Activated CD8-positive, alpha-beta T cell treated with anti-CD3 and anti-CD28 coated beads for 36 hours (primary cell): Measurements from ENCODE around the gene AEBP2. TPM values are rescaled to one million over a fixed set of nuclear protein-coding genes. Genes with fewer than 3 reads are reported as not detected.

Source experiments
- ATAC-seq: fragments of 200-7000 bp; cut with Tn5 transposase; one replicate; pipeline ENCODE4 v1.10.0; 2021; ENCODE audit warnings: mild to moderate bottlenecking, moderate library complexity
- CTCF ChIA-PET: fragments of 350-600 bp; sonication (Branson Sonifier 250); formaldehyde crosslinking; loops from one replicate; lab custom pipeline; 2021; ENCODE audit warnings: antibody characterized with exemption; lab: Charles Lee
- POLR2A ChIA-PET: fragments of 350-600 bp; sonication (Branson Sonifier 250); formaldehyde crosslinking; loops from one replicate; lab custom pipeline; 2021; ENCODE audit warnings: antibody characterized with exemption; lab: Charles Lee
- DNase-seq: peaks from one replicate; pipeline ENCODE4 v3.0.0-alpha.2; 2020
- H3K27ac Mint-ChIP-seq: one replicate; pipeline ENCODE4 v1.8.0; 2021; ENCODE audit warnings: mild to moderate bottlenecking, mixed read lengths
- H3K27me3 Mint-ChIP-seq: one replicate; pipeline ENCODE4 v1.8.0; 2021; ENCODE audit warnings: mixed read lengths
- H3K36me3 Mint-ChIP-seq: one replicate; pipeline ENCODE4 v1.8.0; 2021; ENCODE audit warnings: low read depth, mixed read lengths
- H3K4me1 Mint-ChIP-seq: one replicate; pipeline ENCODE4 v1.8.0; 2021; ENCODE audit warnings: low read depth, mixed read lengths
- H3K4me3 Mint-ChIP-seq: one replicate; pipeline ENCODE4 v1.8.0; 2021; ENCODE audit warnings: mild to moderate bottlenecking, moderate library complexity, mixed read lengths
- H3K9me3 Mint-ChIP-seq: one replicate; pipeline ENCODE4 v1.8.0; 2021; ENCODE audit warnings: mixed read lengths
- intact Hi-C: fragments of 100-400 bp; cut with micrococcal nuclease; formaldehyde crosslinking; loops from one replicate; pipeline ENCODE4 v1.10.0; 2022
- total RNA-seq, 2 experiments: library from RNA; stranded (reverse); gene quantifications; one replicate each; pipeline ENCODE4 v1.2.3, GENCODE V29; 2021
- TF ChIP-seq, protein P1 (sequence below): fragments of 200-600 bp; IDR thresholded peaks from one replicate; pipeline ENCODE4 v1.8.0; 2022; ENCODE audit warnings: antibody characterized with exemption, mild to moderate bottlenecking

AEBP2 gene
- total RNA-seq, 2 experiments from 2014 or later: 59.6 to 63.3 TPM

DNA sequence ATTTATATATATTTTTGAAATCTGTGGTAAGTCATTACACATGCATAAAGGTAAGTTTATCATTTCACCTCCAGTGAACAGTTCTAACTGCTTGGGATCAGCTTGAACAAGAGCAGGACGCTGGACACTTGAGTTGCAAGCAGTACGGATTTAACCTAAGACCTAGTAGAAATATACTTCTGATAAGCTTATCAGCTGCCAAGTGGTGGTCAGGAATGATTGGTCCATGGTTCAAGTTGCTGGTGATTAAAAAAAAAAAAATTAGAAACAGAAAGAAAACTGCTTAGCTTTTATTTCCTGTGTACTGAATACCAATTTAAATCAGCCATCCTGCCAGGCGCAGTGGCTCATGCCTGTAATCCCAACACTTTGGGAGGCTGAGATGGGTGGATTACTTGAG is 88.6 kb downstream of the AEBP2 start:
- no peak overlapping the region for H3K4me3 Mint-ChIP-seq
- H3K27ac Mint-ChIP-seq: no peak overlapping the region
- no peak for DNase-seq
- peaks cover 29% of the 10 kb centered on the region for H3K4me1 Mint-ChIP-seq
- CTCF ChIA-PET: interaction anchor here (0.9 kb wide), 1 partner anchor 29 kb away, joined by 5 read pairs; no protein-coding TSS in a partner anchor
- TF ChIP-seq, protein P1, sequence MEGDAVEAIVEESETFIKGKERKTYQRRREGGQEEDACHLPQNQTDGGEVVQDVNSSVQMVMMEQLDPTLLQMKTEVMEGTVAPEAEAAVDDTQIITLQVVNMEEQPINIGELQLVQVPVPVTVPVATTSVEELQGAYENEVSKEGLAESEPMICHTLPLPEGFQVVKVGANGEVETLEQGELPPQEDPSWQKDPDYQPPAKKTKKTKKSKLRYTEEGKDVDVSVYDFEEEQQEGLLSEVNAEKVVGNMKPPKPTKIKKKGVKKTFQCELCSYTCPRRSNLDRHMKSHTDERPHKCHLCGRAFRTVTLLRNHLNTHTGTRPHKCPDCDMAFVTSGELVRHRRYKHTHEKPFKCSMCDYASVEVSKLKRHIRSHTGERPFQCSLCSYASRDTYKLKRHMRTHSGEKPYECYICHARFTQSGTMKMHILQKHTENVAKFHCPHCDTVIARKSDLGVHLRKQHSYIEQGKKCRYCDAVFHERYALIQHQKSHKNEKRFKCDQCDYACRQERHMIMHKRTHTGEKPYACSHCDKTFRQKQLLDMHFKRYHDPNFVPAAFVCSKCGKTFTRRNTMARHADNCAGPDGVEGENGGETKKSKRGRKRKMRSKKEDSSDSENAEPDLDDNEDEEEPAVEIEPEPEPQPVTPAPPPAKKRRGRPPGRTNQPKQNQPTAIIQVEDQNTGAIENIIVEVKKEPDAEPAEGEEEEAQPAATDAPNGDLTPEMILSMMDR: no peak
- intact Hi-C loops: no loop called here
- H3K9me3 Mint-ChIP-seq: no peaks in the 10 kb centered on the region
- no peaks in the 10 kb centered on the region for H3K27me3 Mint-ChIP-seq
- ATAC-seq: no peak
- H3K36me3 Mint-ChIP-seq: peaks cover 4% of the 10 kb centered on the region
- POLR2A ChIA-PET: interaction anchor here (1.3 kb wide), 1 partner anchor 23 kb away, joined by 3 read pairs; no protein-coding TSS in a partner anchor

GRCh38 chr12:19528750-19529149 is 89.5 kb downstream of the AEBP2 start:
- Mint-ChIP-seq H3K4me3 (no peak overlapping the region), H3K4me1 (peaks cover 29% of the 10 kb centered on the region), H3K27ac (peak overlapping the region; percentile 78), H3K9me3 (no peaks in the 10 kb centered on the region), H3K27me3 (no peaks in the 10 kb centered on the region), H3K36me3 (peaks cover 4% of the 10 kb centered on the region)
- TF ChIP-seq, protein P1: no peak
- DNase-seq: no peak
- CTCF ChIA-PET: no interaction called here
- ATAC-seq: peak; percentile 61
- POLR2A ChIA-PET: no interaction called here
- intact Hi-C loops: no loop called here

- Mint-ChIP-seq H3K9me3 (peaks cover under 1% of the 10 kb centered on the region), H3K27me3 (no peaks in the 10 kb centered on the region), H3K4me1 (peaks cover 29% of the 10 kb centered on the region), H3K27ac (no peak overlapping the region), H3K36me3 (peaks cover 6% of the 10 kb centered on the region), H3K4me3 (no peak overlapping the region)
- TF ChIP-seq, protein P1: no peak
- intact Hi-C loops: no loop called here
- CTCF ChIA-PET: no interaction called here
- POLR2A ChIA-PET: interaction anchor here (0.6 kb wide), 1 partner anchor 20 kb away, joined by 3 read pairs; no protein-coding TSS in a partner anchor
- DNase-seq: no peak
- ATAC-seq: no peak
Measured at GRCh38 chr12:19529951-19530636, 90.8 kb downstream of the AEBP2 start.

GRCh38 chr12:19530637-19531023 is 91.3 kb downstream of the AEBP2 start:
- POLR2A ChIA-PET: interaction anchor here (0.6 kb wide), 1 partner anchor 20 kb away, joined by 3 read pairs; no protein-coding TSS in a partner anchor
- CTCF ChIA-PET: no interaction called here

GRCh38 chr12:19533567-19533966 is 94.3 kb downstream of the AEBP2 start:
- ChIA-PET CTCF (interaction anchor here (0.6 kb wide), 1 partner anchor 8 kb away, joined by 3 read pairs; no protein-coding TSS in a partner anchor), POLR2A (interaction anchor here (1.5 kb wide), 1 partner anchor 11 kb away, joined by 3 read pairs; no protein-coding TSS in a partner anchor)

More at GRCh38 chr12:19530637-19531023, 91.3 kb downstream of the AEBP2 start:
- peaks cover 29% of the 10 kb centered on the region for H3K4me1 Mint-ChIP-seq
- H3K9me3 Mint-ChIP-seq: peaks cover 6% of the 10 kb centered on the region
- no peaks in the 10 kb centered on the region for H3K27me3 Mint-ChIP-seq
- H3K36me3 Mint-ChIP-seq: peaks cover 11% of the 10 kb centered on the region
- intact Hi-C loops: no loop called here
- no peak overlapping the region for H3K4me3 Mint-ChIP-seq
- TF ChIP-seq, protein P1: no peak
- ATAC-seq (no peak), DNase-seq (no peak)
- H3K27ac Mint-ChIP-seq: no peak overlapping the region

More at GRCh38 chr12:19533567-19533966, 94.3 kb downstream of the AEBP2 start:
- TF ChIP-seq, protein P1: no peak
- Mint-ChIP-seq H3K36me3 (peaks cover 13% of the 10 kb centered on the region), H3K4me1 (peaks cover 15% of the 10 kb centered on the region), H3K27ac (no peak overlapping the region), H3K9me3 (peaks cover 9% of the 10 kb centered on the region), H3K4me3 (no peak overlapping the region), H3K27me3 (no peaks in the 10 kb centered on the region)
- no peak for ATAC-seq
- intact Hi-C loops: no loop called here
- DNase-seq: no peak
